GM21526 (cell line): ENCODE results near the gene PKD1L1.
"Not testable (repeated sequence)": the region's sequence is repeated elsewhere in the genome, so short reads cannot be mapped to it uniquely, and the experiment has no call there.

Source experiments
- ATAC-seq: cut with Tn5 transposase; IDR thresholded peaks from one replicate; pipeline ENCODE4 v1.9.1; 2021; ENCODE audit warnings: moderate library complexity; ENCODE audit not compliant: unreplicated experiment, low FRiP score

PKD1L1 gene

GRCh38 chr7:47940088-47941013 is 7.9 kb downstream of the PKD1L1 start:
- no peak for ATAC-seq

DNA sequence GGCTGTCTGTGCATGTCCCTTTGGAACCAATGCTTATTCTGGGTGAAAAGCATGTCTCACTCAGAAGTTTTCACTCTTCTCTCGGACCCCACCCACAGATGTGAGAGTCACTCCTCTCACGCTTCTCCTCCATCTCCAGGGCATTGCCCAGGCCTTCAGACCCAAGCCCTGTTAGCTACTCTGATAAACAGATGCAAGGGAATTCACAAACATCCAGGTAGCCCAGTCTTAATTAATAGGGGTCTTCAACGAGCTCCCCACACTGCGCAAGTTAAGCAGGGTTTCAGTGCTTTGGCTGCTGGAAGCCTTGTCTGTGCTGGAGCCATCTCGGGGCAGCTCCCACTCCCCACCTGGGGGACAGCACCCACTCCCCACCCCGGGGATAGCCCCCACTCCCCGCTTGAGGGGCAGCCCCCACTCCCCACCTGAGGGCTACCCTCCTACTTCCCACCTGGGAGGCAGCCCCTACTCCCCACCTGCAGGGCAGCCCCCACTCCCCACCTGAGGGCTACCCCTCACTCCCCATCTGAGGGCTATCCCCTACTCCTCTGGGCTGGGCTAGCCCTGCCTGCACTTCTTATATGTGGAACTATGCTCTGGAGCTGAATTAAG is 8.7 kb downstream of the PKD1L1 start:
- no peak for ATAC-seq

DNA sequence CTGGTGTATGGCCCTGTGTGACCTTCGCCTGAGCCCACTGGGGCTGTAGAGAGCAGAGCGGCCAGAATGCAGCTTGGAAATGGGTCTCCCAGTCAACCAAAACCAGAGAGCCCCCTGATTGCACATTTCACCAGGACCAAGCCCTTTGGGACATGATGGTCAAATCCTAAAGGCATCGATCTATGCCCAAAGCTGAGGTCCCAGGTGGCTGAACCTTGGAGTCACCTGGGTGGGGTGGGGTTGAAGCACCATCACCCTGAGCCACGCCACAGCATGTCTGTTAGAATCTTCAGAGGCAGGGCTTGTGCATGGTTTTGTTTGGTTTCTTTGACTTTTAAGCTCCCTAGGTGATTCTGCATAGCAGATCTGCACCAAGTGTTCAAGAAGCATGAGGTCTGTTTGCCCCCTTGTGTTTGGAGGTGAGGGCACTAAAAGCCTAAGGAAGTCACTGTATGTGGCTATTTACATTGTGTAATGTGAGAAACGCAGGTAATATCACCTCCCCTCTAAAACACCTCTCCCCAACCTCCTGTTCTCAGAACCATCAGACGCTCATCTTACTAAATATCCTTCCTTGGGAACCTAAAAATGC is 9.6 kb downstream of the PKD1L1 start:
- ATAC-seq, result no peak

- ATAC-seq, result peak; percentile 56
These were observed 10.3 kb downstream of the PKD1L1 start for GRCh38 chr7:47937711-47938573.

DNA sequence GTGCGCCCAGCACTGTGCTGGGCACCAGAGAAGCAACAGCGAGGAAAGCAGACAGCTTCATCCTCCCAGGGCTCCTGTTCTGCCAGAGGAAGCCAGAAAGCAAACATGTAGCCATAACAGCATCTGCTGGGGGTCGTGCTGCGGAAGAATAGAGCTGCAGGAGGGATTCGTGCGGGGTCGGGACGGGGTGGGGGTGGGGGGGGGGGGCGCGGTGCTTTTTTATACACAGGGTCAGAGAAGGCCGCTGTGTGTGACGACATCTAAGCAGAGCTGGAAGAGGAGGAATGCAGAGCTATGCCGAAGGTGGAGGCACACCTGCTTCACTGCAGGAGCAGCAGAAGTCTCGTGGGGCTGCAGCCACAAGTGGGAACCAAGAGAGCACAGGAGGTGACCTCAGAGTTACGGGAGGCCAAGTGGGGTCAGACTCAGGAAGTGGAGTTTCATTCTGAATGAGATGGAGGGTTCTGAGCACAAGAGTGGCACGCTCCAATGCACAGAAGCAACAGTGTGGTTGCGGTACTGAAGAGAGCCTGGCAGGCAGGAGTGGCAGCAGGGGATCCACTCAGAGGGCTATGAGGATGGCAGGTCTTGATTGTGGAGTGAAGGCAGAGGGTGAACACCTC is 11.1 kb downstream of the PKD1L1 start:
- peak; percentile 96 for ATAC-seq

GRCh38 chr7:47936323-47936722 is 11.9 kb downstream of the PKD1L1 start:
- no peak for ATAC-seq

DNA sequence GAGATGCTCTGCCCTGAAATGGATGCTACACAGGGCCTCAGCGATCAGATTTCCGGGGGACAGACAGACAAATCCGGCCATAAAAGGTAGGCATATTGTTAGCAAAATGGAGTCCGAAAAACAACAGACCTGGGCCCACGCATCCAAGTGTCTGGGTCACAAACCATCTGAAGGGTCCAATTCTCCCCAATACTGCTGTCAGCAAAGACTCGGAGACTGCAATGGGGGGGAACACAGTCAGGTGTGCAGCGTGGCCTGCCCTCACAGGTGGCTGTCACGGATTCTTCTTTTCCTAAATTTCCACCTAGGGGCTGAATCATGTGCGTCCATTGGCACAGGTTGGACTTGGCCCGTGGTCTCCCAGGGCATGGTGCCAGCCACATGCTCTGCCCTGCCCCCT is 12.9 kb downstream of the PKD1L1 start:
- no peak for ATAC-seq

DNA sequence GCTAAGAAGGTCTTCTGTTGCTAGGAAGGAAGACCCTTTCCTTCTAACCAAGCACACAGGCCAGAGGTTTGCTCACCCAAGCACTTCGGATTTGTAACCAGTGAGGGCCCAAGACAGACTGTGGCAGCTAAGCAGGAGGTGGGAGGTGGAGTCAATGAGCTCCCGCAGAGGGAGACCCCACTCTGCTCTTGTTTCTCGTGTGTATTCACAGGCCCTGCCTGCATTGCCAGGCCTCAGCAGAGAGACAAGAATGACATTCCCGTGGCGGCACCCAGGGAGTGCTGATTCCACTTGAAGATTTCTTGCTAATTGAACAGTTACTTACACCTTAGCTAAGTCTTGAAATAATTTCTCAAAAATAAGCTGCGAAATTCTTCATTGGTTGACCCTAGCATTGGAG is 13.4 kb downstream of the PKD1L1 start:
- ATAC-seq, result no peak

DNA sequence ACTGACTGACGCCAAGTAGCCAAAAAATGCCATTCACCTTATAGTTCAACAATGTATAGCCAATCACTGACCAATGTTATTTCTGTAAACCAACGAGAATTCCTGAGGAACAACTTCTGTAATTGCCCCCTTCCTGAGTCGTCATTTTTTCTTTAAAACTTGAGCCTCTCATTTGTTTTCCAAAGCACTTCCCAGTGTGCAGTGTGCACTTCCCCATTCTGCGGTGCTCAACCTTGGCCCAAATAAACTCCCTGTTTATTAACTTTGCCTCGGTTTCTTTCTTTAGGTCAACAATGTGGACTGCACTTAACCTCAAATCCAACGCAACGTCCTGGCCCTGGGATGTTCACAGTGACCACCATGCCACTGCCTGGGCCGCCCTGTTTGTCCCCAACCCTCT is 15.1 kb downstream of the PKD1L1 start:
- no peak for ATAC-seq

- no peak for ATAC-seq
These were observed 15.7 kb downstream of the PKD1L1 start for GRCh38 chr7:47932466-47933037.

- no peak for ATAC-seq
These were observed 16.2 kb downstream of the PKD1L1 start for GRCh38 chr7:47932016-47932415.

DNA sequence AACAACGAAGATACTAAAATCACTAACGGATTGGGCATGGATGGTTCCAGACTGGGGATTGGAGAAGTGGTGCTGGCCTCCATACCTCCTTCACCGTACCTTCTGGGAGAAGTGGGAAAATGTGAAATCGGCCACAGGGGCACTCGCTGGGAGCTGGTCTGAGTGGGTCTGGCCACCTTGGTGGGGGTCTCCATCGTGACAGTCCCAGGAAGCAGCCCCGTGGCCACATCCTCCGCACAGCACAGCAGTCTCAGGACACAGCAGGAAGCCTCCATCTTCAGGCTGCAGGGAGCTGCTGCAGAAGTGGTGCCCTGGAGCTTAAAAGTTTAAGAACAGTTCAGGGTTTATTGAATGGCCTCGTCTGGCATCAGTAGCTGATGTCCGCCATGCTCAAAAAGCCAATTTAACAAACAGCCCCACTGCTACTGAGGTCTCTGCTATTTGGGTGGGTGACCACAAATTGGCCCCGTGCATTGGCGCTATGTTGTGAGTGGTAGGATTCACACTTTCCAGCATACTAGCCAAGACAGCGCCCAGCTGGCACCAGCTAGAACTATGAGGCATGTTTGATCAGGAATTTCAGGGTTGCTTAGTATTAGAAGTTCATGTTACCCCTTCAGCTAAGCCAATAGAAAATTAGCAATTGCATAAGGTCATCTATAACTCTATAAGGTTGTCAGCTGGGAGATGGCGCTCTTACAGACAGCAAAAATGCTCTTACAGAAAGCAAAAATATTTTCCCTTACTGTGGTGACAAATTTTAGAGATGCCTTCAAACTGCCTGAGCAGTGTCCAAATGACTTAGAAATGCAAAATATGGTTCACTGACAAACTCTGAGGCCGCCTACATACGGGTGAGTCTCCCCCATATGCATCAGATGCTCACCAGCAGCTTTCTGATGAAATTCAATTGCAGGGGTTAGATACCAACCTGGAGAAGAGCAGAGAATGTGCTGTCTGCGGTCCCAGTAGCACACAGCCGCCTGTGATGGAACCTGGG is 17.0 kb downstream of the PKD1L1 start:
- no peak for ATAC-seq

DNA sequence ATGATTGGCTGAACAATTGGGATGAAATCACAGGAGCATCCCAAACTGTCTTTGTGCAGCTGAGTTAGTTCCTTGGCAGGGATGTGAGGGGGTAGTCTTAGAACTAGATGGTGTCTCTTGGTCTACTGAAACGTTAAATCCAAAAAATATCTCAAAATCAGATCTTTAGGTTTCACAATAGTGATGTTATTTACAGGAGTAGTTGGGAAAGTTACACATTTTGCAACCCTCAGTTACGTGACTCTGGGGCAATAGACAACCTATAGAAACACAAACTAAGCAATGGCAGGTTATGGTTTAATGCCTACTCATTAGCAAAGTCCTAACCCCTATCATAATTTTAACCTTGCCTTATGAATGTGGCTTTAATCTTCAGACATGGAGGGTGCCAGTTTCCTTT is 24.0 kb downstream of the PKD1L1 start:
- ATAC-seq, result no peak

DNA sequence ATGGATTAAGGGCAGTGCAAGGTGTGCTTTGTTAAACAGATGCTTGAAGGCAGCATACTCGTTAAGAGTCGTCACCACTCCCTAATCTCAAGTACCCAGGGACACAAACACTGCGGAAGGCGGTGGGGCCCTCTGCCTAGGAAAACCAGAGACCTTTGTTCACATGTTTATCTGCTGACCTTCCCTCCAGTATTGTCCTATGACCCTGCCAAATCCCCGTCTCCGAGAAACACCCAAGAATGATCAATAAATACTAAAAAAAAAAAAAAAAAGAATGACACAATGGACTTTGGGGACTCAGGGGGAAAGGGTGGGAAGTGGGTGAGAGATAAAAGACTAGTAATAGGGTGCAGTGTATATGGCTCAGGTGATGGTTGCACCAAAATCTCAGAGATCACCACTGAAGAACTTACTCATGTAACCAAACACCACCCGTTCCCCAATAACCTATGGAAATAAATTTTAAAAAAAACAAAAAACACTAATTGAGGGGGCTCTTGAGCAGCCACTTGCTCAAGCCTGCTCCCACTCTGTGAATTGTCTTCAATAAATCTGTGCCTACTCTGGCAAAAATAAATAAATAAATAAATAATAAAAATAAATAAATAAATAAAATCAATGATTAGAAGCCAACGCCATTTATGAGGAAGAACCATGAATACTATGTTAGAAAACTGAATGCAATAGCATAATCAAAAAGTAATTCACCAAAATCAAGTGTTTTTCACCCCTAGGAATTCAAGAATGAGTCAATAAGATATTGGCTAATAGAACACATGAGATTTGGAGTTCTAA is 25.0 kb downstream of the PKD1L1 start:
- not testable (repeated sequence) for ATAC-seq

GRCh38 chr7:47916514-47916913 is 31.8 kb downstream of the PKD1L1 start:
- ATAC-seq, result not testable (repeated sequence)

DNA sequence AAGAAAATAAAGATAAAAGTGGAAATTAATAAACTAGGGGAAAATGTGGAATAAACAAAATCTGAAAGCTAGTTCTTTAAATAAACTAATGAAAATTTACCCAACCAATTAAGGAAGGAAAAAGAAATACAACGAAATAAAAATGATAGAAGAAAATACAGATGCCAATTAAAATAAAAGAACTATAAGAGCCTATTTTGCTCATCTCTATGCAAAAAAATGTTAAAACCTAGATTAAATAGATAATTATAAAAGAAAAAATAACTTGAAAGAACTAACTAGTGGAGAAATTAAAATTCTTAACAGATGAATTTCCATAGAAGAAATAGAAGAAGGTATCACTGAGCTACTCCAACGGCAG is 32.7 kb downstream of the PKD1L1 start:
- no peak for ATAC-seq

- ATAC-seq, result no peak
These were observed 33.3 kb downstream of the PKD1L1 start for GRCh38 chr7:47914717-47915615.
